Karpas-422 (cell line): Measurements from ENCODE around the gene COL5A1. TPM values are rescaled to one million over a fixed set of nuclear protein-coding genes. Genes with fewer than 3 reads are reported as not detected.

Experiments
- DNase-seq: peaks from one replicate; pipeline ENCODE4 v3.0.0-alpha.2; 2015
- H2AFZ ChIP-seq: fragments of 200-600 bp; sonication (generic); 2 replicates; pipeline ENCODE4 v1.6.1; 2014; ENCODE audit warnings: antibody characterized with exemption, low read length, mixed read lengths
- H3K27ac ChIP-seq: fragments of 200-600 bp; sonication (generic); 2 replicates; pipeline ENCODE4 v1.5.1; 2014; ENCODE audit warnings: mild to moderate bottlenecking, low read length, moderate library complexity
- H3K27me3 ChIP-seq: fragments of 200-600 bp; sonication (generic); 2 replicates; pipeline ENCODE4 v1.6.1; 2014; ENCODE audit warnings: low read length, mixed read lengths
- H3K36me3 ChIP-seq: fragments of 200-600 bp; sonication (generic); 2 replicates; pipeline ENCODE4 v1.6.1; 2014; ENCODE audit warnings: low read length, mixed read lengths; ENCODE audit not compliant: insufficient read depth
- H3K4me1 ChIP-seq: fragments of 200-600 bp; sonication (generic); 2 replicates; pipeline ENCODE4 v1.6.1; 2014; ENCODE audit warnings: mild to moderate bottlenecking, low read length, mixed read lengths
- H3K4me2 ChIP-seq: fragments of 200-600 bp; sonication (generic); 2 replicates; pipeline ENCODE4 v1.6.1; 2014; ENCODE audit warnings: low read length, low read depth, mild to moderate bottlenecking; ENCODE audit not compliant: poor library complexity, severe bottlenecking
- H3K4me3 ChIP-seq: fragments of 200-600 bp; sonication (generic); 2 replicates; pipeline ENCODE4 v1.5.1; 2014; ENCODE audit warnings: mild to moderate bottlenecking, antibody characterized with exemption, low read length, mixed read lengths
- H3K79me2 ChIP-seq: fragments of 200-600 bp; sonication (generic); 2 replicates; pipeline ENCODE4 v1.6.1; 2014; ENCODE audit warnings: mild to moderate bottlenecking, low read length, mixed read lengths
- H3K9ac ChIP-seq: fragments of 200-600 bp; sonication (generic); 2 replicates; pipeline ENCODE4 v1.6.0; 2014; ENCODE audit warnings: low read length
- H3K9me2 ChIP-seq: fragments of 200-600 bp; sonication (generic), shearing (Covaris generic); replicated peaks from 2 replicates; pipeline ENCODE4 v1.6.0; 2014; ENCODE audit warnings: mild to moderate bottlenecking, low read length, moderate library complexity; ENCODE audit not compliant: insufficient read depth
- H3K9me3 ChIP-seq: fragments of 300-700, 200-600 bp; sonication (generic); 2 replicates; pipeline ENCODE4 v1.6.1; 2014; ENCODE audit warnings: low read length, mixed read lengths
- H4K20me1 ChIP-seq: fragments of 200-600 bp; sonication (generic); 2 replicates; pipeline ENCODE4 v1.6.1; 2014; ENCODE audit warnings: mild to moderate bottlenecking, antibody characterized with exemption, low read length, low read depth; ENCODE audit not compliant: insufficient read depth
- total RNA-seq: library from RNA; depleted of rRNA; stranded (reverse); fragments of >200 nt; shearing (Covaris generic); gene quantifications from 2 replicates; pipeline ENCODE4 v1.2.3, GENCODE V29; 2014; ENCODE audit warnings: low replicate concordance

COL5A1 gene
- total RNA-seq, 1 experiment from 2014 or later, result not detected

DNA sequence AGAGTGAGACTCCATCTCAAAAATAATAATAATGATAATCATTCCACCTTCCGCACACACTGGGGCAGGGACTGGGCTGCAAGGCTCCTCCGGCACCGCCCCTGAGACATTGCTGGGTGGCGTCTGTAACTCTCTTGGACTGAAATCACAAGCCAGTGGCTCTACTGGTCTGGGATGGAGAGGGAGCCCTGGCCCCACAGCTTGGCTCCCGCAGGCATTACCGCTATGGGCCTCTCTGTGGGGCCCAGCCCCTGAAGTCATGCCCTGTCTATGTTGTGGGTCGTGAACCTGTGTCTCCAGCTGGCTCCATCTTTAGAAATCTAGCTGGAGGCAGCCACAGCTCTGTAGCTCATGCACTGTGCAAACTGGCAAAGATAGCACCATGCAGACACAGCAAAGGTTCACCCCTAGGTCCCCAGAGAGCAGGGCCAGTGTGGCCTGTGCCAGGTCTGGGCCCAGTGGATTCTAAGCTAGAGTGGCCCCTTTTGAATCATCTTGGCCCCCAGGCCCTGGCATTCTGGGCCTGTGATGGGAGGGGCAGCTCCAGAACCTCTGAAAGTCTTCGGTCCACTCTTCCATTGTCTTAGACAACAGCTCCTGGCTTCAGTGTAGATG is 36.1 kb upstream of the COL5A1 start:
- Histone ChIP-seq H3K79me2 (no peaks in the 10 kb centered on the region), H3K4me2 (no peak overlapping the region)
- DNase-seq, result no peak

DNA sequence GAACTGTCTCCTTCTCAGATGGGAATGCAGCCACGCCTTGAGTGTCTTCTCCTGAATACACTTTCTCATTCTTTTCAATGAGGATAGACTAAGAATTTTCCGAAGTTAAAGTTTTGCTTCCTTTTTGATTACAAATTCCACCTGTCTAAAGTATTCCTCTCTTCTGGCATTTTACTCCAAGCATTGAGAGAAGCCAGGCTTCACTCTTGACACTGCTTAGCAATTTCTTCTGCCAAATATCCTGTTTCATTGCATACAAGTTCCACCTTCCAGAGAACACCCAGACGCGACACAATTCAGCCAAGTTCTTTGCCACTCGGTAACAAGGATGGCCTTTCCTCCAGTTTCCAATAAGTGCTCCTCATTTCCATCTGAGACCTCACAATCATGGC is 35.6 kb upstream of the COL5A1 start:
- Histone ChIP-seq H2AFZ (no peak overlapping the region), H3K9me3 (no peaks in the 10 kb centered on the region), H3K9me2 (no peaks in the 10 kb centered on the region), H3K27ac (no peak overlapping the region), H3K36me3 (no peaks in the 10 kb centered on the region), H3K9ac (no peak overlapping the region), H4K20me1 (no peaks in the 10 kb centered on the region), H3K27me3 (no peaks in the 10 kb centered on the region), H3K79me2 (no peaks in the 10 kb centered on the region), H3K4me3 (no peak overlapping the region), H3K4me2 (no peak overlapping the region), H3K4me1 (no peaks in the 10 kb centered on the region)
- DNase-seq, result no peak

More for the DNA sequence above, 36.1 kb upstream of the COL5A1 start:
- no peak overlapping the region for H2AFZ ChIP-seq
- no peak overlapping the region for H3K27ac ChIP-seq
- no peaks in the 10 kb centered on the region for H3K27me3 ChIP-seq
- no peaks in the 10 kb centered on the region for H3K36me3 ChIP-seq
- no peak overlapping the region for H3K9ac ChIP-seq
- H3K4me3 ChIP-seq, result no peak overlapping the region
- no peaks in the 10 kb centered on the region for H3K9me3 ChIP-seq
- no peaks in the 10 kb centered on the region for H4K20me1 ChIP-seq
- H3K9me2 ChIP-seq, result no peaks in the 10 kb centered on the region
- no peaks in the 10 kb centered on the region for H3K4me1 ChIP-seq

DNA sequence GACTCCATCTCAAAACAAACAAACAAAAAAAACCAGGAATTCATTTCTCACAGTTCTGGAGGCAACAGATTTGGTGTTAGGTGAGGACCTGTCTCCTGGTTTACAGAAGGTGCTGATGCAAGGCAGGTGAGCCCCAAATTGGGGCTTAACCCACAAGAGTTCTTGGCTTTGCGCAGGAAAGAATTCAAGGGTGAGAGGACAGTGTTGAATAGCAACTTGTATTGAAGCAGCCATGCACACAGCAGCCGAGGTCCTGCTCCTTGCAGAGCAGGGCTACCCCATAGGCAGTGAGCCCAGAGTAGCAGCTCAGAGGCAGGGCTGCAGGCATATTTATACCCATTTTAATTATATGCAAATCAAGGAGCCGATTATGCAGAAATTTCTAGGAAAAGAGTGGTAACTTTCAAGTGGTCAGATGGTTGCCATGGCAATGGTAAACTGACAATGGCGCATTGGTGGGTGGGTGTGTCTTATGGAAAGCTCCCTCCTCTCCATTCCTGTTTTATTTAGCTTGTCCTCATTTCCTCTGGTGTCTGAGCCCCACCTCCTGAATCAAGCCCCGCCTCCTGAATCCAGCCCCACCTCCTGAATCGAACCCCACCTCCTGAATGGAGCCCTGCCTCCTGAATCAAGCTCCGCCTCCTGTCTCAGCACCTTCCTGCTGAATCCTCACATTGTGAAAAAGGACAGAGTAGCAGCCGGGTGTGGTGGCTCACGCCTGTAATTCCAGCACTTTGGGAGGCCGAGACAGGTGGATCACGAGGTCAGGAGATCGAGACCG is 34.5 kb upstream of the COL5A1 start:
- H3K9me2 ChIP-seq, result no peaks in the 10 kb centered on the region
- no peaks in the 10 kb centered on the region for H3K36me3 ChIP-seq
- H3K4me3 ChIP-seq, result no peak overlapping the region
- no peaks in the 10 kb centered on the region for H4K20me1 ChIP-seq
- no peaks in the 10 kb centered on the region for H3K9me3 ChIP-seq
- DNase-seq, result peak; percentile 58
- H3K27me3 ChIP-seq, result no peaks in the 10 kb centered on the region
- no peak overlapping the region for H3K9ac ChIP-seq
- H3K4me1 ChIP-seq, result no peaks in the 10 kb centered on the region
- no peak overlapping the region for H2AFZ ChIP-seq
- no peaks in the 10 kb centered on the region for H3K79me2 ChIP-seq
- H3K4me2 ChIP-seq, result no peak overlapping the region
- H3K27ac ChIP-seq, result no peak overlapping the region

DNA sequence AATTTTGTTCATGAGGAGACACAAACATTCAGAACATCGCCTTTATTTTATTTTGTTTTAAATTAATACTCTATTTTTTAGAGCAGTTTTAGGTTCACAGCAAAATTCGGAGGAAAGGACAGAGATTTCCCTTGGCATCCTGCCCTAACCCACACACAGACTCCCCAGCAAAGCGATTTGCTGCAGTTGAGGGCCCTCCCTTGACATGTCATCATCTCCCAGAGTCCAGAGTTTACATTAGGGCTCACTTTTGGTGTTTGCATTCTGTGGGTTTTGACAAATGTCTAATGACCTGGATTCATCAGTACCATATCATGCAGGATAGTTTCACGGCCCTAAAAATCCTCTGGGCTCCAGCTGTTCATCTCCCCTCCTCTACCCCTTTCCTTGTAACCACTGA is 33.6 kb upstream of the COL5A1 start:
- H3K36me3 ChIP-seq, result no peaks in the 10 kb centered on the region
- no peaks in the 10 kb centered on the region for H3K27me3 ChIP-seq
- no peak overlapping the region for H3K9ac ChIP-seq
- H3K79me2 ChIP-seq, result no peaks in the 10 kb centered on the region
- no peak overlapping the region for H3K27ac ChIP-seq
- H2AFZ ChIP-seq, result no peak overlapping the region
- H3K9me3 ChIP-seq, result no peaks in the 10 kb centered on the region; the same call in 1 of the 2 replicates
- H3K9me2 ChIP-seq, result no peaks in the 10 kb centered on the region
- H3K4me1 ChIP-seq, result no peaks in the 10 kb centered on the region
- H4K20me1 ChIP-seq, result no peaks in the 10 kb centered on the region
- no peak overlapping the region for H3K4me3 ChIP-seq
- H3K4me2 ChIP-seq, result no peak overlapping the region
- DNase-seq, result no peak

DNA sequence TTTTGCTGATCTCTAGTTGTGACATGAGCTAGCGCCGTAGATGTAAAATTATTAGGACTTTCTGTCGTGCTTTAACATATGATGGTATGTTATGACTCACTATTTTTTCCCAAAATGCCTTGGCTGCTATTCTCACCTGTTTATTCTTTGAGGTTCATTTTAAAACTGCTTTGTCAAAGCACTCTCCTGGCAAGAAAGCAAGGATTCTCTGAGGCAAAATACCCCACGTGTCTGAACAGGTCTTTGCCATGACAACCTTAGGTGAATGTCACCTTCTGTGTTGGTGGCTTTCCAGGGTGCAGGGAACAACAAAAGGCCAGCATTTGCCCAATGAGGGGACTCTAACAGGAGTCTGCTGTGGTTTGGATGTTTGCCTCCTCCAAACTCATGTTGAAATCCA is 30.6 kb upstream of the COL5A1 start:
- Histone ChIP-seq H3K27ac (no peak overlapping the region), H2AFZ (no peak overlapping the region), H3K4me2 (no peak overlapping the region), H3K9me2 (no peaks in the 10 kb centered on the region), H3K9ac (no peak overlapping the region), H3K4me1 (no peaks in the 10 kb centered on the region), H3K4me3 (no peak overlapping the region), H3K27me3 (no peaks in the 10 kb centered on the region), H3K9me3 (no peaks in the 10 kb centered on the region; the same call in 1 of the 2 replicates), H3K79me2 (no peaks in the 10 kb centered on the region), H3K36me3 (no peaks in the 10 kb centered on the region), H4K20me1 (no peaks in the 10 kb centered on the region)
- no peak for DNase-seq

DNA sequence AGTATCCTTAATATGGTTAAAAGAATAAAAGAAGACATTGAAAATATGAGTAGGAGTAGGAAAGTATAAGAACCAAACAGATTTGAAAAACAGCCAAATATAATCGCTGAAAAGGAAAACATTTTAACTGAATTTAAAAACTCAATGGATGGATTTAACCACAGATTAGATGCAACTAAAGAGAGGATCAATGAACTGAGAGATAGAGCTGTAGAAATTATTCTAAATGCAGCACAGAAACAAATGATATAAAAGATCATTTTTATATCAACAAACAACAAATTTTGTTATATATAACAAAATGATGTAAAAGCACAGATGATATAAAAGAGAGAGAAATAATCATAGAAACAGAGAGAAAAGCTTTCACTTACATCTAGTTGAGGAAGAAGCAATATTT is 29.3 kb upstream of the COL5A1 start:
- H3K9ac ChIP-seq, result no peak overlapping the region
- no peaks in the 10 kb centered on the region for H3K9me2 ChIP-seq
- no peaks in the 10 kb centered on the region for H3K79me2 ChIP-seq
- no peaks in the 10 kb centered on the region for H4K20me1 ChIP-seq
- H3K4me3 ChIP-seq, result no peak overlapping the region
- H3K9me3 ChIP-seq, result no peaks in the 10 kb centered on the region; the same call in 1 of the 2 replicates
- no peak overlapping the region for H3K27ac ChIP-seq
- no peak overlapping the region for H2AFZ ChIP-seq
- DNase-seq, result no peak
- no peaks in the 10 kb centered on the region for H3K27me3 ChIP-seq
- no peak overlapping the region for H3K4me2 ChIP-seq
- H3K4me1 ChIP-seq, result no peaks in the 10 kb centered on the region
- H3K36me3 ChIP-seq, result no peaks in the 10 kb centered on the region

DNA sequence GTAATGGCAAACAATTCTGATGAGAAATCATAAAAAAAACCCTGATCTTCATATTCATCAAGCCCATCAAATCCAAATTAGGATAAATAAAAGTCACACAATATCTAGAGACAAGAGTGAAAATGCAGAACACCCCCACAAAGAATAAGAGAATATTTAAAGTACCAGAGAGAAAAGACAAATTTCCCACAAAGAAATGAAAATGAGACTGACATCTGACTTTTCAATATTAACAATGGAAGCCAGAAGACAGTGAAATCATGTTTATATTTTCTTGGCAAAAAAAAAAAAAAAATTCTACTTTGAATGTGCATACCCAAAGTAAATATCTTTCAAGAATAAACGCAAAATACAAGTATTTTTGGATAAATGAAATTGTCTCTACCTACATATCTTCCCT is 28.9 kb upstream of the COL5A1 start:
- no peak overlapping the region for H3K4me3 ChIP-seq
- no peaks in the 10 kb centered on the region for H3K36me3 ChIP-seq
- no peak overlapping the region for H3K4me2 ChIP-seq
- H3K9ac ChIP-seq, result no peak overlapping the region
- H4K20me1 ChIP-seq, result no peaks in the 10 kb centered on the region
- H3K27ac ChIP-seq, result no peak overlapping the region
- H3K79me2 ChIP-seq, result no peaks in the 10 kb centered on the region
- H2AFZ ChIP-seq, result no peak overlapping the region
- no peak for DNase-seq
- no peaks in the 10 kb centered on the region for H3K9me2 ChIP-seq
- H3K9me3 ChIP-seq, result no peaks in the 10 kb centered on the region; the same call in 1 of the 2 replicates
- H3K4me1 ChIP-seq, result no peaks in the 10 kb centered on the region
- H3K27me3 ChIP-seq, result no peaks in the 10 kb centered on the region

DNA sequence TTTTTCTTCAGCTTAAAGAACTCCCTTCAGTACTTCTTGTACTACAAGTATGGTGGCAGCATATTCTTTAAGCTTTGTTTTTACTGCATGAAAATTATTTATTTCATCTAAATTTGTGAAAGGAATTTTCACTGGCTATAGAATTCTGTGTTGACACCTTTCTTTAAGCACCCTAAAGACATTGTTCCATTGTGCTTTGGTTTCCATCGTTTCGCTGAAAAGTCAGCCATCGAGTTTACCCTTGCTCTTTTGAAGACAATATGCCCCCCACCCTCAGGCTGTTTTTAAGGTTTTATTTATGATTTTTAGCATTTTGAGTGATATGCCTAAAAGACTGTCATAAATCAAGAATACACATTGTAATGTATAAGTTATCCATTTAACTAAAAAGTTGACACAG is 27.3 kb upstream of the COL5A1 start:
- no peak for DNase-seq
- H3K27ac ChIP-seq, result no peak overlapping the region
- H3K4me3 ChIP-seq, result no peak overlapping the region
- H3K4me2 ChIP-seq, result no peak overlapping the region
- no peaks in the 10 kb centered on the region for H3K79me2 ChIP-seq
- H3K4me1 ChIP-seq, result no peaks in the 10 kb centered on the region
- no peak overlapping the region for H3K9ac ChIP-seq
- no peaks in the 10 kb centered on the region for H3K36me3 ChIP-seq
- H3K27me3 ChIP-seq, result no peaks in the 10 kb centered on the region
- H2AFZ ChIP-seq, result no peak overlapping the region
- no peaks in the 10 kb centered on the region for H4K20me1 ChIP-seq
- no peaks in the 10 kb centered on the region; the same call in 1 of the 2 replicates for H3K9me3 ChIP-seq
- H3K9me2 ChIP-seq, result no peaks in the 10 kb centered on the region
